Vagina (tissue), 2 donors: Measurements from ENCODE around the gene DYNLRB2. TPM values are rescaled to one million over a fixed set of nuclear protein-coding genes. Genes with fewer than 3 reads are reported as not detected.

Source experiments
- DNase-seq, 2 donors: peaks; one replicate each; pipeline ENCODE4 v3.0.0-alpha.2; 2017; ENCODE audit errors: extremely low spot score in 2 of 2
- H3K27ac ChIP-seq: fragments of 200-600 bp; sonication (generic); one replicate; pipeline ENCODE4 v1.5.1; 2019
- H3K27me3 ChIP-seq: fragments of 200-600 bp; sonication (generic); one replicate; pipeline ENCODE4 v1.5.1; 2019
- H3K36me3 ChIP-seq, 2 donors: fragments of 200-600 bp; sonication (generic); one replicate each; pipeline ENCODE4 v1.5.1; 2017 to 2019
- H3K4me1 ChIP-seq: fragments of 200-600 bp; sonication (generic); one replicate; pipeline ENCODE4 v1.5.1; 2019
- H3K4me3 ChIP-seq, 2 donors: fragments of 200-600 bp; sonication (generic); 1 replicate in 1 of 2; 2 replicates in 1 of 2; pipeline ENCODE4 v1.5.1; 2016 to 2019
- H3K9me3 ChIP-seq: fragments of 200-600 bp; sonication (generic); one replicate; pipeline ENCODE4 v1.5.1; 2019
- CTCF ChIP-seq, 3 experiments: fragments of 450-650 bp in 2 of 3; fragments of 200-600 bp in 1 of 3; sonication (generic) in 1 of 3; IDR thresholded peaks; one replicate each; pipeline ENCODE4 v1.5.1; 2017 to 2019; ENCODE audit warnings: antibody characterized with exemption in 3 of 3, mild to moderate bottlenecking in 2 of 3, moderate library complexity in 2 of 3
- POLR2A ChIP-seq, 2 donors: fragments of 450-650 bp; IDR thresholded peaks; one replicate each; pipeline ENCODE4 v1.6.1; 2017; ENCODE audit warnings: antibody characterized with exemption in 2 of 2, mild to moderate bottlenecking in 2 of 2, moderate library complexity in 2 of 2
- POLR2AphosphoS5 ChIP-seq, 2 donors: sonication (generic); formaldehyde crosslinking; IDR thresholded peaks; one replicate each; pipeline ENCODE4 v1.9.0; 2017; ENCODE audit warnings: antibody characterized with exemption in 2 of 2, mild to moderate bottlenecking in 2 of 2, low read depth in 1 of 2; ENCODE audit not compliant: insufficient read depth in 1 of 2
- intact Hi-C: fragments of 100-400 bp; cut with DNase I; formaldehyde crosslinking; loops from one replicate; pipeline ENCODE4 v1.15.1; 2023
- total RNA-seq: library from RNA; depleted of rRNA; stranded (reverse); fragments of >200 nt; gene quantifications from one replicate; pipeline ENCODE4 v1.2.3, GENCODE V29; 2016

Gene DYNLRB2
- total RNA-seq, 1 donor from 2014 or later: not detected

GRCh38 chr16:80557037-80557436 lies 16.2 kb downstream of the DYNLRB2 start:
- Histone ChIP-seq H3K4me1 (no peaks in the 10 kb centered on the region), H3K36me3 (no peaks in the 10 kb centered on the region), H3K27ac (no peak overlapping the region), H3K27me3 (no peaks in the 10 kb centered on the region), H3K4me3 (no peak overlapping the region), H3K9me3 (no peaks in the 10 kb centered on the region)
- intact Hi-C loops: no loop called here
- no peak for TF ChIP-seq POLR2A (IDR thresholded peaks at IDR 0.05)
- TF ChIP-seq CTCF (IDR thresholded peaks at IDR 0.05): no peak
- no peak for TF ChIP-seq POLR2AphosphoS5 (IDR thresholded peaks at IDR 0.05; ENCODE audit: insufficient read depth in 1 of 2, low read depth in 1 of 2)
- no peak for DNase-seq

GRCh38 chr16:80559369-80559768 lies 18.6 kb downstream of the DYNLRB2 start:
- no peak overlapping the region for H3K4me3 ChIP-seq
- TF ChIP-seq POLR2AphosphoS5 (IDR thresholded peaks at IDR 0.05; ENCODE audit: insufficient read depth in 1 of 2, low read depth in 1 of 2) (no peak), CTCF (IDR thresholded peaks at IDR 0.05) (no peak), POLR2A (IDR thresholded peaks at IDR 0.05) (no peak)
- DNase-seq: no peak
- intact Hi-C loops: no loop called here
- H3K4me1 ChIP-seq: no peaks in the 10 kb centered on the region
- H3K36me3 ChIP-seq: no peaks in the 10 kb centered on the region
- no peak overlapping the region for H3K27ac ChIP-seq
- no peaks in the 10 kb centered on the region for H3K9me3 ChIP-seq
- no peaks in the 10 kb centered on the region for H3K27me3 ChIP-seq

DNA sequence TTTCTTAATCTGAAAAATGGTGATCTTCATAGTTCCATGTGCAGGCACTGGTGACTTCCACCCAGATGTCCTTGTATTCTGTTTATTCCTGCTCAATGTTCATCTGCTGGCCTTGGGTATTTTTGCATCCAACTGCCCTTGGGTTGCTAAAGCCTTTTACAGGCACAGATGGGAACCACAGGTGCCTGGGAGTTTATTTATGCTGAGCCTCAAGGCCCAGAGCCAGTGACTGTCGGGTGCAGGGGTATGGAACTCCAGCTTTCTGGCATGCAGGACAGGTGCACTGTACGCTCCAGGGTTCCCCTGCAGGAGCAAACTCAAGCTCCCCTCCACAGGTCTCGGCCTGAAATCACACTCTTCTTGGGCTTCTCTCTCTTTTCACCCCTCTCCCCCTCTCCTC lies 22.3 kb downstream of the DYNLRB2 start:
- DNase-seq: no peak
- Histone ChIP-seq H3K27me3 (no peaks in the 10 kb centered on the region), H3K9me3 (no peaks in the 10 kb centered on the region), H3K27ac (no peak overlapping the region), H3K4me3 (no peak overlapping the region), H3K4me1 (no peaks in the 10 kb centered on the region), H3K36me3 (no peaks in the 10 kb centered on the region)
- TF ChIP-seq CTCF (IDR thresholded peaks at IDR 0.05): no peak
- no peak for TF ChIP-seq POLR2AphosphoS5 (IDR thresholded peaks at IDR 0.05; ENCODE audit: insufficient read depth in 1 of 2, low read depth in 1 of 2)
- TF ChIP-seq POLR2A (IDR thresholded peaks at IDR 0.05): no peak
- intact Hi-C loops: no loop called here

- no peak overlapping the region for H3K27ac ChIP-seq
- TF ChIP-seq POLR2A (IDR thresholded peaks at IDR 0.05) (no peak), POLR2AphosphoS5 (IDR thresholded peaks at IDR 0.05; ENCODE audit: insufficient read depth in 1 of 2, low read depth in 1 of 2) (no peak), CTCF (IDR thresholded peaks at IDR 0.05) (no peak)
- no peaks in the 10 kb centered on the region for H3K27me3 ChIP-seq
- no peaks in the 10 kb centered on the region for H3K9me3 ChIP-seq
- intact Hi-C loops: no loop called here
- H3K4me1 ChIP-seq: no peaks in the 10 kb centered on the region
- H3K36me3 ChIP-seq: no peaks in the 10 kb centered on the region
- DNase-seq: no peak
- H3K4me3 ChIP-seq: no peak overlapping the region
Observed at GRCh38 chr16:80564394-80564793, 23.6 kb downstream of the DYNLRB2 start.

GRCh38 chr16:80569440-80570105 lies 28.8 kb downstream of the DYNLRB2 start:
- no peaks in the 10 kb centered on the region for H3K36me3 ChIP-seq
- no peaks in the 10 kb centered on the region for H3K27me3 ChIP-seq
- H3K27ac ChIP-seq: no peak overlapping the region
- H3K4me1 ChIP-seq: no peaks in the 10 kb centered on the region
- no peak for TF ChIP-seq CTCF (IDR thresholded peaks at IDR 0.05)
- intact Hi-C loops: no loop called here
- H3K9me3 ChIP-seq: no peaks in the 10 kb centered on the region
- DNase-seq: no peak
- H3K4me3 ChIP-seq: no peak overlapping the region
